Stimulated activated CD4-positive, alpha-beta T cell treated with anti-CD3 and anti-CD28 coated beads, TNF-alpha, amount 100 ng/mL, for 1 hour (primary cell): Measurements from ENCODE around the gene CACNA1G.

ENCODE experiments used
- DNase-seq, 3 donors: peaks; one replicate each; pipeline ENCODE4 v3.0.0-alpha.2; 2020; ENCODE audit warnings: low read depth in 3 of 3, low spot score in 1 of 3

The CACNA1G gene

GRCh38 chr17:50565402-50566350 lies 5.2 kb downstream of the CACNA1G start:
- DNase-seq: no peak

DNA sequence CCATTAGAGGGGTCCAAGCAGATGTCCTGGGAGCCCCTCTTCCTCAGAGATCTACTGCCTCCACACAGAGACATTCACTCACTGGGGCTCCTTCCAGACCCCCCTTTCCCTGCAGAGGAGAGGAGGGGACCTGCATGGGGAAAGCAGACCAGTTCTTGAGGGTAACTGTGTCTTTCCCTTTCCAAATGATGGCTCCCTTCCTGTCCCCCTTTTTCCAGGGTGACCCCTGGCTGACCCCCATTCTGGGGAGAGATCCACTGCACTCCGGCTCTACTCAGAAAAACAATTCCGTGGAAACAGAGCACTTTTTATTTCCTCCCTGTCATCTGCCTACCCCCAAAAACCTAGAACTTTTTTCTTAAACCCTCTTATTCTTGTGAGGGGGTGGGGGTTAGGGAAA lies 6.4 kb downstream of the CACNA1G start:
- DNase-seq: no peak

DNA sequence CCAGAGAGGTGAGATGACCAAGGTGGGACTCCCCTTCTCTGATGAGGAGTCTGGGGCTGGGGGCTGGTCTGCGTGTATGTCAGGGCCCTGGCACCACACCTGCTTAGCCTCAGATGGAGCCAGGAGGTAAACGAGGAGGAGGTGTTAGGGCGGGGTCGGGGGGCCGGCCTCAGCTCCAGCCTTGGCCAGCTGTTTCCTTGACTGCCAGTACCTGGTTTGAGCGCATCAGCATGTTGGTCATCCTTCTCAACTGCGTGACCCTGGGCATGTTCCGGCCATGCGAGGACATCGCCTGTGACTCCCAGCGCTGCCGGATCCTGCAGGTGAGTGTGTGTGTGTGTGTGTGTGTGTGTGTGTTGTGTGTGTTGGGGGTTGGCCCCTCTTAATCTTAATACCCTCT lies 8.1 kb downstream of the CACNA1G start:
- no peak for DNase-seq

DNA sequence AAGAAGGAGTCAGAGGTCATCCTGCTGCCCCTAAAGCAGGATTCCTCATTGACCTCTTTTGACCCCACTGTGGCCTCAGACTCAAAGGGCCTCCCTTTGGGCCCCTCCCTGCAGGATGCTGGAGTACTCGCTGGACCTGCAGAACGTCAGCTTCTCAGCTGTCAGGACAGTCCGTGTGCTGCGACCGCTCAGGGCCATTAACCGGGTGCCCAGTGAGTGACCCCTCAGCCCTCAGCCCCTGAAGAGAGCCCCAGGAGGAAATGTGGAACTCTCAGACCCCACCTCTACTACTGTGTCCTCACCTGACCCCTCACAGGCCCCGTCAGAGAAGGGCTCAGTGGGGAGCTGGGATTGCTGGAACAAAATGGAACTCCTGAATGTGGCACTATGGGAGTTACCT lies 9.1 kb downstream of the CACNA1G start:
- DNase-seq: no peak

GRCh38 chr17:50570032-50570431 lies 9.5 kb downstream of the CACNA1G start:
- no peak for DNase-seq

GRCh38 chr17:50570528-50570927 lies 10.0 kb downstream of the CACNA1G start:
- DNase-seq: no peak

- DNase-seq: no peak
Measured at GRCh38 chr17:50571681-50572080, 11.2 kb downstream of the CACNA1G start.

GRCh38 chr17:50572541-50572940 lies 12.0 kb downstream of the CACNA1G start:
- no peak for DNase-seq

- no peak for DNase-seq
Measured at GRCh38 chr17:50573866-50574611, 13.5 kb downstream of the CACNA1G start.

DNA sequence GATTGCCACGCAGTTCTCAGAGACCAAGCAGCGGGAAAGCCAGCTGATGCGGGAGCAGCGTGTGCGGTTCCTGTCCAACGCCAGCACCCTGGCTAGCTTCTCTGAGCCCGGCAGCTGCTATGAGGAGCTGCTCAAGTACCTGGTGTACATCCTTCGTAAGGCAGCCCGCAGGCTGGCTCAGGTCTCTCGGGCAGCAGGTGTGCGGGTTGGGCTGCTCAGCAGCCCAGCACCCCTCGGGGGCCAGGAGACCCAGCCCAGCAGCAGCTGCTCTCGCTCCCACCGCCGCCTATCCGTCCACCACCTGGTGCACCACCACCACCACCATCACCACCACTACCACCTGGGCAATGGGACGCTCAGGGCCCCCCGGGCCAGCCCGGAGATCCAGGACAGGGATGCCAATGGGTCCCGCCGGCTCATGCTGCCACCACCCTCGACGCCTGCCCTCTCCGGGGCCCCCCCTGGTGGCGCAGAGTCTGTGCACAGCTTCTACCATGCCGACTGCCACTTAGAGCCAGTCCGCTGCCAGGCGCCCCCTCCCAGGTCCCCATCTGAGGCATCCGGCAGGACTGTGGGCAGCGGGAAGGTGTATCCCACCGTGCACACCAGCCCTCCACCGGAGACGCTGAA lies 15.2 kb downstream of the CACNA1G start:
- no peak for DNase-seq

DNA sequence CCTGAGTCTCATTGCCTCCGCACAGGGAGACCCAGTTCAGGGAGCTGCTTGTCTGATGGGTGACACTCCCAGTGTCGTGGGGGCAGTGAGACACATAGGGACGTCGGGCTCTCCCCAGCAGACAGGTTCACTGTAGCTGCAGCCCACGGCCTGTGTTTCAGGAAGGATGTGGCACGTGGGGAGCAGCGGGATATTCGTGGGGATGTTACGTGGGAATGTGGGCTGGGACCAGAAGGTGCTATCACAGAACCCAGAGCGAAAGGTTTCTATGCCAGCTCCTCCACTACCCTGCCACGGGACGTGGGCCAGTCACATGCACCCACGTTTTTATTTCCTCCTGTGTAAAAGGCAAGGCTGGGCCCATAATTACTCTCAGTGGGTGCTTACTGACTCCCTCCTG lies 16.3 kb downstream of the CACNA1G start:
- no peak for DNase-seq

DNA sequence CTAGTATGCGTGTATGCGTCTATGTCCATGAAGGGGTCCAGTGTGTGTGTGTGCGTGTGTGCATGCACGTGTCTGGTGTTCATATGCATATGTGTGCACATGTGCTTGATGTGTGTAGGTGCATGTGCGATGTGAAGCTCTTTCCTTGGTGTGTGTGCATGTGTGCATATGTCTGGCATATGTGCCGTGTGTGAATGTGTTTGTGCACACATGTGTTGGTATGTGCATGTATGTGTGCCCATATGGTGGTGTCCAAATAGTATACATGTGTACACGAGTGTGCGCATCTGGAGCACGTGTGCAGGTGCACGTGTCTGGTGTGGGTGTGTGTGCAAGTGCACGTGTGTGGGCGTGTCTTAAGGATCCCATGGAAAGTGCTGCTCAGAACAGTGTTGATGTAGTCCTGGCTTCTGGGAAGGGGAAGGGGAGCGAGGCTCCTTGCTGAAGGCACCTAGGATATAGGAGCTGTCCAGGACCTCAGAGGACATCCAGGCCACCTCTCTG lies 17.0 kb downstream of the CACNA1G start:
- no peak for DNase-seq

DNA sequence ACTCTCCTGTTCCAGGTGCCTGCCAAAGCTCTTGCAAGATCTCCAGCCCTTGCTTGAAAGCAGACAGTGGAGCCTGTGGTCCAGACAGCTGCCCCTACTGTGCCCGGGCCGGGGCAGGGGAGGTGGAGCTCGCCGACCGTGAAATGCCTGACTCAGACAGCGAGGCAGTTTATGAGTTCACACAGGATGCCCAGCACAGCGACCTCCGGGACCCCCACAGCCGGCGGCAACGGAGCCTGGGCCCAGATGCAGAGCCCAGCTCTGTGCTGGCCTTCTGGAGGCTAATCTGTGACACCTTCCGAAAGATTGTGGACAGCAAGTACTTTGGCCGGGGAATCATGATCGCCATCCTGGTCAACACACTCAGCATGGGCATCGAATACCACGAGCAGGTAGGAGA lies 17.7 kb downstream of the CACNA1G start:
- no peak for DNase-seq

GRCh38 chr17:50579399-50579798 lies 18.9 kb downstream of the CACNA1G start:
- no peak for DNase-seq

- DNase-seq: no peak
Measured at GRCh38 chr17:50580646-50581045, 20.1 kb downstream of the CACNA1G start.

DNA sequence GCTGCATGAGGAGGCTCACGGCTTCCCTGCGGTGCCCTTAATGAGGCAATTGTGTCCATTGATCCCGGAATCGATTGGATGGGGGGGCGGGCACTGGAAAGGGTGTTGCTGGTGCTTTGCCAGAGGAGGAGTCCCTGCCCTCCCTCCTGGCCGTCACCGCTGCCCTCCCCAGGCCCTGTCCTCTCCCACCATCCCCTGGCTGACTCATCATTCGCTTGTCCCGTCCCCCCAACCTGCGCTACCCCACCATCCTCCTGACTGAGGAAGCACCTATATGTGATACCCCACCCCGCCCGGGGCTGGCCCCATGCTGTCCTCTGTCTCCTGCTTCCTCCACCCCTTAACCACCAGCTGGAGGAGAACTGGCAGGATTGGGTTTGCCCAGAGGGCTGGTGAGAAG lies 20.8 kb downstream of the CACNA1G start:
- no peak for DNase-seq

DNA sequence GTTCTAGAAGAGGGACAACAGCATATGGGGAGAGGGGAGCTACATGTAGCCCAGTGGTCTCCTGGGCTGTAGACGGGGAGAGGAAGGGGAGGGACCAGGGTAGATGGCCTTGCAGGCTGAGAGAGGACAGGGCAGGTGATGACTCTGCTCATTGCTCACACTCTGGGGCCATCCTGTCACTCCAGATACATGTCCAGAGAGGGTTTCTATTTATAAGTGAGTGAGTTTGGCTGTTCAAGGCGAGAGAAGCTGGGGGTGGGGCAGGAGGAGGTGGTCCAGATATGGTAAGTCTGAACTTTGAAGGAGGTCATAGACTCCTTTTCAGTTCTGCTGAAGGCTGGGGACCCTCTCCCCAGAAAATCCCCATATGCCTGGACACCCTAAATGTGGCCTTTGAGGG lies 22.2 kb downstream of the CACNA1G start:
- no peak for DNase-seq

GRCh38 chr17:50583641-50584040 lies 23.1 kb downstream of the CACNA1G start:
- DNase-seq: no peak

- DNase-seq: no peak
Measured at GRCh38 chr17:50584116-50584515, 23.6 kb downstream of the CACNA1G start.

DNA sequence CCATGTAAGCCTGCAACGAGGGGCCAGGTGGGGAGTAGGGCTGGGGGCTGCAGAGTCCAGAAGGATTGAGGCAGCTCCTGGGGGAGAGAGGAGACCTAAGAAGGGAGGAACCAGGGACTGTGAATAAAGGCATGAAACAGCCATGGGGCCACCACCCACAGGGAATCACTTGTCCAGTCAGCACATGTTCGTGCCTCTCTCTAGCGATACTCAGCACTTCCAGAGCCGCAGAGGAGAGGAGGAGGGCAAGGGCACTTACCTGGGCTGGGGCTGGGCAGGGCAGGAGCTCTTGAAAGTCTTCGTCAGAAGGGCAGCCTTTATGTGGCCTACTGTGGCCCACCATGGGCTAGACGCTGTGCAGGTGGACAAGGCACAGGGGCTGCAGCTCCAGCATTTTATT lies 24.2 kb downstream of the CACNA1G start:
- DNase-seq: no peak

- DNase-seq: no peak
Measured at GRCh38 chr17:50585346-50585745, 24.8 kb downstream of the CACNA1G start.

DNA sequence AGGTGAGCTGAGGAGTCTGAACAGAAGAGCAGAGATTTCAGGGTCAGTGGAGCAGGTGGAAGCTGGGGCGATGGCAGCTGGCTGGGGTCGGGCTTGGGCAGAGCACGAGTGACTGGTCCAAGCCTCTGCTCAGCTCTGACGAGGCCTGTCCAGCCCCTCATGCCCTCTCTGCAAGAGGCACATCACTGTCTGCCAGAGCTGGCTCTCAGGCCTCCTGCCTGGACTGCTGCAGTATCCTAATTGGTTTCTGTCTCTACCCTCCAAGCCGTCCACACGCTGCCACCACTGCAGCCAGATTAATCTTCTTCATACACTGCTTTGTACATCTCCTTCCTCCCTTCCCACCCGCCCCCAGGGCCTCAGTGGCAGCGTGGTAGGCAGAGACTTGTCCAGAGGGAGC lies 25.4 kb downstream of the CACNA1G start:
- DNase-seq: no peak
